ENCODE data around the gene GIMD1. TPM values are rescaled to one million over a fixed set of nuclear protein-coding genes. Genes with fewer than 3 reads are reported as not detected.

The GIMD1 gene
- total RNA-seq, 1 experiment from 2014 or later: not detected

- peaks cover 27% of the 10 kb centered on the region for H3K36me3 ChIP-seq (ENCODE audit: insufficient read depth, low read length)
- peak overlapping the region; percentile 91 for H3K9ac ChIP-seq (ENCODE audit: low read length)
- H3K79me2 ChIP-seq (ENCODE audit: low read length): peaks cover 87% of the 10 kb centered on the region
- no peak for DNase-seq
- H2AFZ ChIP-seq (ENCODE audit: low read length): no peak overlapping the region
- no peaks in the 10 kb centered on the region for H3K9me2 ChIP-seq (replicated peaks; ENCODE audit: insufficient read depth, low read length)
- H3K27ac ChIP-seq (ENCODE audit: low read length): peak overlapping the region; percentile 77; the same call in 1 of the 2 replicates
- H3K27me3 ChIP-seq (ENCODE audit: low read length): no peaks in the 10 kb centered on the region
- H3K4me2 ChIP-seq (ENCODE audit: low read depth, low read length, poor library complexity, severe bottlenecking): peak overlapping the region; percentile 90
- peak overlapping the region; percentile 95 for H3K4me3 ChIP-seq (ENCODE audit: low read length)
- no peaks in the 10 kb centered on the region; the same call in 1 of the 2 replicates for H4K20me1 ChIP-seq (ENCODE audit: insufficient read depth, low read depth, low read length)
- H3K9me3 ChIP-seq (ENCODE audit: low read length): no peaks in the 10 kb centered on the region
- peaks cover 41% of the 10 kb centered on the region for H3K4me1 ChIP-seq (ENCODE audit: low read length)
These were observed 50.8 kb downstream of the GIMD1 start for GRCh38 chr4:106317815-106318214.

GRCh38 chr4:106316773-106317409 is 51.7 kb downstream of the GIMD1 start:
- peak overlapping the region; percentile 90 for H3K4me2 ChIP-seq (ENCODE audit: low read depth, low read length, poor library complexity, severe bottlenecking)
- H3K27me3 ChIP-seq (ENCODE audit: low read length): no peaks in the 10 kb centered on the region
- peaks cover 90% of the 10 kb centered on the region for H3K79me2 ChIP-seq (ENCODE audit: low read length)
- no peaks in the 10 kb centered on the region; the same call in 1 of the 2 replicates for H4K20me1 ChIP-seq (ENCODE audit: insufficient read depth, low read depth, low read length)
- H3K27ac ChIP-seq (ENCODE audit: low read length): peak overlapping the region; percentile 77; the same call in 1 of the 2 replicates
- H3K4me1 ChIP-seq (ENCODE audit: low read length): peaks cover 51% of the 10 kb centered on the region
- peak overlapping the region; percentile 95 for H3K4me3 ChIP-seq (ENCODE audit: low read length)
- peak overlapping the region; percentile 91 for H3K9ac ChIP-seq (ENCODE audit: low read length)
- peaks cover 27% of the 10 kb centered on the region for H3K36me3 ChIP-seq (ENCODE audit: insufficient read depth, low read length)
- peak; percentile 60 for DNase-seq
- H3K9me3 ChIP-seq (ENCODE audit: low read length): no peaks in the 10 kb centered on the region
- H2AFZ ChIP-seq (ENCODE audit: low read length): peak overlapping the region; percentile 44
- H3K9me2 ChIP-seq (replicated peaks; ENCODE audit: insufficient read depth, low read length): no peaks in the 10 kb centered on the region

- Histone ChIP-seq H3K9me3 (ENCODE audit: low read length) (no peaks in the 10 kb centered on the region), H3K27me3 (ENCODE audit: low read length) (no peaks in the 10 kb centered on the region), H4K20me1 (ENCODE audit: insufficient read depth, low read depth, low read length) (no peaks in the 10 kb centered on the region; the same call in 1 of the 2 replicates), H2AFZ (ENCODE audit: low read length) (peak within 1 kb of the TSS; percentile 44), H3K36me3 (ENCODE audit: insufficient read depth, low read length) (peaks cover 27% of the 10 kb centered on the region), H3K4me3 (ENCODE audit: low read length) (peak within 1 kb of the TSS; percentile 95), H3K4me2 (ENCODE audit: low read depth, low read length, poor library complexity, severe bottlenecking) (peak within 1 kb of the TSS; percentile 90), H3K27ac (ENCODE audit: low read length) (peak within 1 kb of the TSS; percentile 77), H3K79me2 (ENCODE audit: low read length) (peaks cover 97% of the 10 kb centered on the region), H3K9ac (ENCODE audit: low read length) (peak within 1 kb of the TSS; percentile 91), H3K4me1 (ENCODE audit: low read length) (peaks cover 52% of the 10 kb centered on the region), H3K9me2 (replicated peaks; ENCODE audit: insufficient read depth, low read length) (no peaks in the 10 kb centered on the region)
- peak; percentile 96 for DNase-seq
These were observed 52.4 kb downstream of the GIMD1 start, which contains the start of the genes AIMP1 and TBCK for GRCh38 chr4:106315968-106316772. AIMP1 (plus strand) TSS chr4:106316550; CDS start chr4:106325010, 8,460 bp downstream. TBCK (minus strand) TSS chr4:106316209; CDS start chr4:106308960, 7,249 bp downstream.

GRCh38 chr4:106315476-106315967 is 53.1 kb downstream of the GIMD1 start:
- H3K9me3 ChIP-seq (ENCODE audit: low read length): no peaks in the 10 kb centered on the region

GRCh38 chr4:106314960-106315359 is 53.6 kb downstream of the GIMD1 start:
- Histone ChIP-seq H3K9ac (ENCODE audit: low read length) (peak overlapping the region; percentile 91), H3K36me3 (ENCODE audit: insufficient read depth, low read length) (peaks cover 19% of the 10 kb centered on the region), H3K4me3 (ENCODE audit: low read length) (peak overlapping the region; percentile 95), H3K9me3 (ENCODE audit: low read length) (no peaks in the 10 kb centered on the region), H3K79me2 (ENCODE audit: low read length) (peaks cover 100% of the 10 kb centered on the region), H3K4me2 (ENCODE audit: low read depth, low read length, poor library complexity, severe bottlenecking) (peak overlapping the region; percentile 90), H3K27me3 (ENCODE audit: low read length) (no peaks in the 10 kb centered on the region), H4K20me1 (ENCODE audit: insufficient read depth, low read depth, low read length) (no peaks in the 10 kb centered on the region; the same call in 1 of the 2 replicates), H2AFZ (ENCODE audit: low read length) (no peak overlapping the region), H3K9me2 (replicated peaks; ENCODE audit: insufficient read depth, low read length) (no peaks in the 10 kb centered on the region), H3K27ac (ENCODE audit: low read length) (peak overlapping the region; percentile 77; the same call in 1 of the 2 replicates), H3K4me1 (ENCODE audit: low read length) (peaks cover 52% of the 10 kb centered on the region)
- DNase-seq: no peak

More at GRCh38 chr4:106315476-106315967, 53.1 kb downstream of the GIMD1 start:
- H3K79me2 ChIP-seq (ENCODE audit: low read length): peaks cover 100% of the 10 kb centered on the region
- peak overlapping the region; percentile 77 for H3K27ac ChIP-seq (ENCODE audit: low read length)
- peak; percentile 75 for DNase-seq
- H3K9me2 ChIP-seq (replicated peaks; ENCODE audit: insufficient read depth, low read length): no peaks in the 10 kb centered on the region
- H3K36me3 ChIP-seq (ENCODE audit: insufficient read depth, low read length): peaks cover 25% of the 10 kb centered on the region
- H2AFZ ChIP-seq (ENCODE audit: low read length): peak overlapping the region; percentile 44; the same call in 1 of the 2 replicates
- no peaks in the 10 kb centered on the region for H3K27me3 ChIP-seq (ENCODE audit: low read length)
- no peaks in the 10 kb centered on the region; the same call in 1 of the 2 replicates for H4K20me1 ChIP-seq (ENCODE audit: insufficient read depth, low read depth, low read length)
- H3K4me2 ChIP-seq (ENCODE audit: low read depth, low read length, poor library complexity, severe bottlenecking): peak overlapping the region; percentile 90
- H3K4me3 ChIP-seq (ENCODE audit: low read length): peak overlapping the region; percentile 95
- peak overlapping the region; percentile 91 for H3K9ac ChIP-seq (ENCODE audit: low read length)
- H3K4me1 ChIP-seq (ENCODE audit: low read length): peaks cover 52% of the 10 kb centered on the region

GRCh38 chr4:106312997-106313522 is 55.5 kb downstream of the GIMD1 start:
- DNase-seq: no peak
- Histone ChIP-seq H3K4me3 (ENCODE audit: low read length) (no peak overlapping the region), H4K20me1 (ENCODE audit: insufficient read depth, low read depth, low read length) (no peaks in the 10 kb centered on the region; the same call in 1 of the 2 replicates), H3K36me3 (ENCODE audit: insufficient read depth, low read length) (peaks cover under 1% of the 10 kb centered on the region; the same call in 1 of the 2 replicates), H3K4me2 (ENCODE audit: low read depth, low read length, poor library complexity, severe bottlenecking) (peak overlapping the region; percentile 90), H3K27me3 (ENCODE audit: low read length) (no peaks in the 10 kb centered on the region), H2AFZ (ENCODE audit: low read length) (no peak overlapping the region), H3K4me1 (ENCODE audit: low read length) (peaks cover 49% of the 10 kb centered on the region), H3K79me2 (ENCODE audit: low read length) (peaks cover 96% of the 10 kb centered on the region), H3K27ac (ENCODE audit: low read length) (no peak overlapping the region), H3K9ac (ENCODE audit: low read length) (no peak overlapping the region), H3K9me3 (ENCODE audit: low read length) (no peaks in the 10 kb centered on the region), H3K9me2 (replicated peaks; ENCODE audit: insufficient read depth, low read length) (no peaks in the 10 kb centered on the region)

- no peak overlapping the region for H3K27ac ChIP-seq (ENCODE audit: low read length)
- H2AFZ ChIP-seq (ENCODE audit: low read length): no peak overlapping the region
- no peak overlapping the region for H3K4me2 ChIP-seq (ENCODE audit: low read depth, low read length, poor library complexity, severe bottlenecking)
- no peaks in the 10 kb centered on the region for H3K9me2 ChIP-seq (replicated peaks; ENCODE audit: insufficient read depth, low read length)
- no peak overlapping the region for H3K4me3 ChIP-seq (ENCODE audit: low read length)
- no peaks in the 10 kb centered on the region; the same call in 1 of the 2 replicates for H4K20me1 ChIP-seq (ENCODE audit: insufficient read depth, low read depth, low read length)
- peaks cover 3% of the 10 kb centered on the region; the same call in 1 of the 2 replicates for H3K36me3 ChIP-seq (ENCODE audit: insufficient read depth, low read length)
- H3K27me3 ChIP-seq (ENCODE audit: low read length): no peaks in the 10 kb centered on the region
- H3K79me2 ChIP-seq (ENCODE audit: low read length): peaks cover 95% of the 10 kb centered on the region
- no peak overlapping the region for H3K9ac ChIP-seq (ENCODE audit: low read length)
- H3K4me1 ChIP-seq (ENCODE audit: low read length): peaks cover 42% of the 10 kb centered on the region
- no peaks in the 10 kb centered on the region for H3K9me3 ChIP-seq (ENCODE audit: low read length)
- DNase-seq: no peak
These were observed 56.2 kb downstream of the GIMD1 start for GRCh38 chr4:106312377-106312776.
